ENCODE measurements around the gene ATXN10.

Gene ATXN10

DNA sequence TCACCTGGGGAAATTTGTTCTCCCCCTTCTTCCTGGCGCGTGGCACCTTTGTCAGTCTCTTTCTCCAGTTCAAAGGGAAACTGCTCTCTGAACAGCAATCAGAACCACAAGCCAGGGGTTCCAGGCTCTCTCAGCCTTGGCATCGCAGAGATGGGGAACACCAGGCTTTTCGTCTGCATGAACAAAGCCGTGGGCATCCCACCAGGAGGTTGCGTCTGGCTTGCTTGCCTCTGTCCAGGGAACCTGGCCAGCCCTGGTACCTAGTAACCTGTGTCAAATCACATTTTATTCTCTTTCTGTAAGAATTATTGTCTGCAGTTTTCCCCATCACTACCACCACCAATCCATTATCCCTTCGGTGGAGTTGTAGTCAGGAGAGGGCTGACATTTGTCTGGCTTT lies 198.4 kb downstream of the ATXN10 start:
- H3K4me1 ChIP-seq (ENCODE audit: control insufficient read depth, low read length), result no peaks in the 10 kb centered on the region
- H3K4me2 ChIP-seq (ENCODE audit: low read length), result no peak overlapping the region
- H3K27ac ChIP-seq (ENCODE audit: low read depth, low read length), result no peak overlapping the region
- H3K27me3 ChIP-seq (ENCODE audit: control insufficient read depth, low read length), result no peaks in the 10 kb centered on the region
- no peaks in the 10 kb centered on the region for H3K9me3 ChIP-seq (ENCODE audit: control insufficient read depth, insufficient read depth, low read length)
- no peaks in the 10 kb centered on the region for H3K9me2 ChIP-seq (replicated peaks; ENCODE audit: control insufficient read depth, low read length)
- TF ChIP-seq EZH2phosphoT487 (IDR thresholded peaks at IDR 0.05; ENCODE audit: borderline replicate concordance, low read length), result no peak
- TF ChIP-seq, protein P1, sequence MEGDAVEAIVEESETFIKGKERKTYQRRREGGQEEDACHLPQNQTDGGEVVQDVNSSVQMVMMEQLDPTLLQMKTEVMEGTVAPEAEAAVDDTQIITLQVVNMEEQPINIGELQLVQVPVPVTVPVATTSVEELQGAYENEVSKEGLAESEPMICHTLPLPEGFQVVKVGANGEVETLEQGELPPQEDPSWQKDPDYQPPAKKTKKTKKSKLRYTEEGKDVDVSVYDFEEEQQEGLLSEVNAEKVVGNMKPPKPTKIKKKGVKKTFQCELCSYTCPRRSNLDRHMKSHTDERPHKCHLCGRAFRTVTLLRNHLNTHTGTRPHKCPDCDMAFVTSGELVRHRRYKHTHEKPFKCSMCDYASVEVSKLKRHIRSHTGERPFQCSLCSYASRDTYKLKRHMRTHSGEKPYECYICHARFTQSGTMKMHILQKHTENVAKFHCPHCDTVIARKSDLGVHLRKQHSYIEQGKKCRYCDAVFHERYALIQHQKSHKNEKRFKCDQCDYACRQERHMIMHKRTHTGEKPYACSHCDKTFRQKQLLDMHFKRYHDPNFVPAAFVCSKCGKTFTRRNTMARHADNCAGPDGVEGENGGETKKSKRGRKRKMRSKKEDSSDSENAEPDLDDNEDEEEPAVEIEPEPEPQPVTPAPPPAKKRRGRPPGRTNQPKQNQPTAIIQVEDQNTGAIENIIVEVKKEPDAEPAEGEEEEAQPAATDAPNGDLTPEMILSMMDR (IDR thresholded peaks at IDR 0.05; ENCODE audit: low read depth, low read length, poor library complexity, severe bottlenecking), result no peak
- H3K36me3 ChIP-seq (ENCODE audit: control insufficient read depth, low read length), result no peaks in the 10 kb centered on the region
- no peaks in the 10 kb centered on the region for H4K20me1 ChIP-seq (ENCODE audit: control insufficient read depth, insufficient read depth, low read depth, low read length)
- no peaks in the 10 kb centered on the region for H3F3A ChIP-seq (ENCODE audit: control insufficient read depth, insufficient read depth)
- no peaks in the 10 kb centered on the region for H3K79me2 ChIP-seq (ENCODE audit: control insufficient read depth, low read length)
- no peak overlapping the region for H3K4me3 ChIP-seq (ENCODE audit: low read length)

DNA sequence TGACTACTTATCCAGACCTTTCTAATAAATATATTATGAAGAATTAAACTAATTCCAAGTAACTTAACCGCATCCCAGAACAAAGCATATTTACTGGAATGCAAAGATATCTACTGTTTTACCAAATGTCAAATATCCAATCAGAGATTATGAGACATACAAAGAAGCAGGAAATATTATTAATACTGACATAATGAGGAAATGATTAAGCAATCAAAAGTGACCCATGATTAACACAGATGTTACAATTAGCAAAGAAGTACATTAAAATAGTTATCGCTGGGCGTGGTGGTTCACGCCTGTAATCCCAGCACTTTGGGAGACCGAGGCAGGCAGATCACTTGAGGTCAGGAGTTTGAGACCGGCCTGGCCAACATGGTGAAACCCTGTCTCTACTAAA lies 200.1 kb downstream of the ATXN10 start:
- TF ChIP-seq, protein P1 (IDR thresholded peaks at IDR 0.05; ENCODE audit: low read depth, low read length, poor library complexity, severe bottlenecking), result no peak
- TF ChIP-seq EZH2phosphoT487 (IDR thresholded peaks at IDR 0.05; ENCODE audit: borderline replicate concordance, low read length), result no peak
- H3K27ac ChIP-seq (ENCODE audit: low read depth, low read length), result no peak overlapping the region
- H3K9me3 ChIP-seq (ENCODE audit: control insufficient read depth, insufficient read depth, low read length), result no peaks in the 10 kb centered on the region
- no peaks in the 10 kb centered on the region for H3K79me2 ChIP-seq (ENCODE audit: control insufficient read depth, low read length)
- no peaks in the 10 kb centered on the region for H3K27me3 ChIP-seq (ENCODE audit: control insufficient read depth, low read length)
- H3K4me2 ChIP-seq (ENCODE audit: low read length), result no peak overlapping the region
- H3K4me3 ChIP-seq (ENCODE audit: low read length), result no peak overlapping the region
- H3K36me3 ChIP-seq (ENCODE audit: control insufficient read depth, low read length), result no peaks in the 10 kb centered on the region
- no peaks in the 10 kb centered on the region for H3K4me1 ChIP-seq (ENCODE audit: control insufficient read depth, low read length)
- no peaks in the 10 kb centered on the region for H3K9me2 ChIP-seq (replicated peaks; ENCODE audit: control insufficient read depth, low read length)
- no peaks in the 10 kb centered on the region for H3F3A ChIP-seq (ENCODE audit: control insufficient read depth, insufficient read depth)
- H4K20me1 ChIP-seq (ENCODE audit: control insufficient read depth, insufficient read depth, low read depth, low read length), result no peaks in the 10 kb centered on the region

DNA sequence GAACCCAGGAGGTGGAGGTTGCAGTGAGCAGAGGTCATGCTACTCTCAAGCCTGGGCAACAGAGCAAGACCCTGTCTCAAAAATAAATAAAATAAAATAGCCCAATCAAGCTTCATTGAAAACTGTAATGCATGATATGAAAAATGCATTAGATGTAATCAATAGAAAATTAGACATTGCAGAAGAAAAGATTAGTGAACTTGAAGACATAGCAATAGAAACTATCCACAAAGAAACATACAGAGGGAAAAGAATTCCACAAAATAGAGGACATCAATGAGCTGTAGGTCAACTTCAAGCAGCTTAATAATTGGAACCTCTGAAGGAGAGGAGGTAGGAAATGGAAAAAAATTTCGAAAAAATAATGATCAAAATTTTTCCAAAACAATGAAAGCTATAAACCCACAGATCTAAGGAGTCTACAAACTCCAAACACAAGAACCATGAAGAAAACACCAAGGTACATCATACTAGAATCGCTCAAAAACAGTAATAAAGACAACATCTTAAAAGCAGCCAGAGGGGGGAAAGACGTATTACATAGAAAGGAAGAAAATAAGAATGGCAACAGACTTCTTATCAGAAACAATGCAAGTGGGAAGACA lies 201.1 kb downstream of the ATXN10 start:
- no peaks in the 10 kb centered on the region for H4K20me1 ChIP-seq (ENCODE audit: control insufficient read depth, insufficient read depth, low read depth, low read length)
- no peak overlapping the region for H3K4me2 ChIP-seq (ENCODE audit: low read length)
- no peaks in the 10 kb centered on the region for H3K4me1 ChIP-seq (ENCODE audit: control insufficient read depth, low read length)
- H3K27me3 ChIP-seq (ENCODE audit: control insufficient read depth, low read length), result no peaks in the 10 kb centered on the region
- TF ChIP-seq EZH2phosphoT487 (IDR thresholded peaks at IDR 0.05; ENCODE audit: borderline replicate concordance, low read length), result no peak
- TF ChIP-seq, protein P1 (IDR thresholded peaks at IDR 0.05; ENCODE audit: low read depth, low read length, poor library complexity, severe bottlenecking), result no peak
- H3K79me2 ChIP-seq (ENCODE audit: control insufficient read depth, low read length), result no peaks in the 10 kb centered on the region
- no peaks in the 10 kb centered on the region for H3K9me3 ChIP-seq (ENCODE audit: control insufficient read depth, insufficient read depth, low read length)
- H3F3A ChIP-seq (ENCODE audit: control insufficient read depth, insufficient read depth), result no peaks in the 10 kb centered on the region
- no peaks in the 10 kb centered on the region for H3K36me3 ChIP-seq (ENCODE audit: control insufficient read depth, low read length)
- H3K27ac ChIP-seq (ENCODE audit: low read depth, low read length), result no peak overlapping the region
- no peaks in the 10 kb centered on the region for H3K9me2 ChIP-seq (replicated peaks; ENCODE audit: control insufficient read depth, low read length)
- no peak overlapping the region for H3K4me3 ChIP-seq (ENCODE audit: low read length)

All from DOHH2 (cell line).